Measurements from ENCODE around the gene HEXD. TPM values are rescaled to one million over a fixed set of nuclear protein-coding genes. Genes with fewer than 3 reads are reported as not detected.
A peak's percentile ranks its signal among the peaks of the same experiment; 100 is the strongest.

HEXD gene
- total and polyA plus RNA-seq, 2 of the 8 experiments (the other 6 are each of a cell fraction or from before 2014, with no cell fraction given): 20.6 to 21.8 TPM

GRCh38 chr17:82477934-82478333 is 59.8 kb downstream of the HEXD start:
- FAIRE-seq (no peak), DNase-seq (ENCODE audit: low read depth in 1 of 2, low spot score in 2 of 2) (no peak)
- no peak overlapping the region for H2BK20ac ChIP-seq (ENCODE audit: low read length)
- no peak overlapping the region for H2AFZ ChIP-seq (ENCODE audit: low read length)
- H2BK15ac ChIP-seq (ENCODE audit: low read length): no peak overlapping the region
- TF ChIP-seq CHD2 (IDR thresholded peaks at IDR 0.05; ENCODE audit: low read length) (no peak), GTF2F1 (IDR thresholded peaks at IDR 0.05; ENCODE audit: borderline replicate concordance, low read depth, low read length) (no peak), TBP (IDR thresholded peaks at IDR 0.05; ENCODE audit: low read depth, low read length) (no peak), ATF2 (IDR thresholded peaks at IDR 0.05; ENCODE audit: low read length) (no peak)
- H3K4me3 ChIP-seq (ENCODE audit: extremely low read depth in 1 of 4, insufficient read depth in 2 of 4, low read depth in 3 of 4, low read length in 4 of 4): no peak overlapping the region
- ChIA-PET CTCF (ENCODE audit: partially characterized antibody) (interaction anchor here (1.2 to 2.5 kb wide), 3 partner anchors 14 to 49 kb away, joined by 4 to 7 read pairs (median 5); no protein-coding TSS in a partner anchor), POLR2A (ENCODE audit: partially characterized antibody) (interaction anchor here (1.0 to 1.8 kb wide), 3 partner anchors 10 to 18 kb away, joined by 3 to 7 read pairs (median 3); no protein-coding TSS in a partner anchor)
- no peaks in the 10 kb centered on the region for H3K23me2 ChIP-seq (ENCODE audit: low read depth, low read length)
- H2BK12ac ChIP-seq (ENCODE audit: low read depth, low read length): no peak overlapping the region
- H3K79me1 ChIP-seq (ENCODE audit: low read depth, low read length): no peaks in the 10 kb centered on the region
- H3K4me1 ChIP-seq (replicated peaks in 1 of 4; ENCODE audit: control insufficient read depth in 3 of 4, insufficient read depth in 4 of 4, low read length in 3 of 4): no peaks in the 10 kb centered on the region
- H3K27me3 ChIP-seq (replicated peaks in 1 of 4; ENCODE audit: control insufficient read depth in 3 of 4, extremely low read depth in 1 of 4, insufficient read depth in 3 of 4, low read length in 3 of 4): no peaks in the 10 kb centered on the region
- H3K36me3 ChIP-seq (ENCODE audit: control insufficient read depth in 2 of 4, insufficient read depth in 4 of 4, low read length in 3 of 4): peaks cover 14 to 33% (median 20%) of the 10 kb centered on the region in 4 experiments; a peak in 7 of 8 replicates
- no peak overlapping the region for H2AK5ac ChIP-seq (ENCODE audit: low read depth, low read length)
- H3K18ac ChIP-seq (ENCODE audit: extremely low read depth, low read length): no peak overlapping the region
- peaks cover 1 to 5% of the 10 kb centered on the region in 2 experiments for H4K20me1 ChIP-seq (replicated peaks in 1 of 2; ENCODE audit: control insufficient read depth in 1 of 2, insufficient read depth in 2 of 2, low read length in 2 of 2)
- H3K27ac ChIP-seq (ENCODE audit: low read depth, low read length): no peak overlapping the region; the same call in 1 of the 2 replicates
- no peak overlapping the region for H4K8ac ChIP-seq (ENCODE audit: extremely low read depth, insufficient read depth, low read length)
- 95% methylated on average over 8 of the region's 8 CpGs; no CpG with 5 or more reads in 1 of the 2 experiments for WGBS, 2 experiments (ENCODE audit: extremely low coverage in 1 of 2, insufficient coverage in 1 of 2, insufficient read length in 1 of 2, insufficient replicate concordance in 2 of 2, low coverage in 1 of 2, low lambda C conversion rate in 2 of 2, missing lambda C conversion rate in 1 of 2)
- no peak overlapping the region for H3K14ac ChIP-seq (ENCODE audit: insufficient read length)
- H3K23ac ChIP-seq (ENCODE audit: insufficient read length): no peak overlapping the region
- H3K4me2 ChIP-seq (ENCODE audit: insufficient read depth in 1 of 2, low read depth in 2 of 2, low read length in 2 of 2): no peak overlapping the region
- H2BK120ac ChIP-seq (replicated peaks; ENCODE audit: low read depth, low read length): peak overlapping the region; percentile 33
- no peak overlapping the region for H3K4ac ChIP-seq (replicated peaks; ENCODE audit: insufficient read length, low read depth, low read length)
- no peak overlapping the region for H4K5ac ChIP-seq (ENCODE audit: insufficient read length, low read depth, low read length)
- no peak overlapping the region for H4K91ac ChIP-seq (replicated peaks; ENCODE audit: insufficient read length, low read length)
- H2BK5ac ChIP-seq (ENCODE audit: low read depth, low read length): no peak overlapping the region
- H3K79me2 ChIP-seq (ENCODE audit: control insufficient read depth in 1 of 2, insufficient read depth in 2 of 2, low read length in 2 of 2): no peaks in the 10 kb centered on the region
- no peak overlapping the region for H3K56ac ChIP-seq (replicated peaks; ENCODE audit: insufficient read length, low read depth, low read length)
- no peaks in the 10 kb centered on the region for H3K9me3 ChIP-seq (ENCODE audit: insufficient read depth in 2 of 2, low read depth in 1 of 2, low read length in 1 of 2)
- no peak overlapping the region for H3K9ac ChIP-seq (replicated peaks in 1 of 4; ENCODE audit: extremely low read depth in 1 of 4, low read depth in 3 of 4, low read length in 3 of 4)
